Bone marrow (tissue), 2 donors: Measurements from ENCODE around the gene SFRP2.

Experiments used
- DNase-seq, 2 donors: peaks; one replicate each; lab custom pipeline; 2025; lab: John Stamatoyannopoulos, UW

SFRP2 gene

GRCh38 chr4:153794006-153794405, 5.1 kb upstream of the SFRP2 start:
- DNase-seq, result no peak

GRCh38 chr4:153792618-153793247, 3.9 kb upstream of the SFRP2 start:
- no peak for DNase-seq

DNA sequence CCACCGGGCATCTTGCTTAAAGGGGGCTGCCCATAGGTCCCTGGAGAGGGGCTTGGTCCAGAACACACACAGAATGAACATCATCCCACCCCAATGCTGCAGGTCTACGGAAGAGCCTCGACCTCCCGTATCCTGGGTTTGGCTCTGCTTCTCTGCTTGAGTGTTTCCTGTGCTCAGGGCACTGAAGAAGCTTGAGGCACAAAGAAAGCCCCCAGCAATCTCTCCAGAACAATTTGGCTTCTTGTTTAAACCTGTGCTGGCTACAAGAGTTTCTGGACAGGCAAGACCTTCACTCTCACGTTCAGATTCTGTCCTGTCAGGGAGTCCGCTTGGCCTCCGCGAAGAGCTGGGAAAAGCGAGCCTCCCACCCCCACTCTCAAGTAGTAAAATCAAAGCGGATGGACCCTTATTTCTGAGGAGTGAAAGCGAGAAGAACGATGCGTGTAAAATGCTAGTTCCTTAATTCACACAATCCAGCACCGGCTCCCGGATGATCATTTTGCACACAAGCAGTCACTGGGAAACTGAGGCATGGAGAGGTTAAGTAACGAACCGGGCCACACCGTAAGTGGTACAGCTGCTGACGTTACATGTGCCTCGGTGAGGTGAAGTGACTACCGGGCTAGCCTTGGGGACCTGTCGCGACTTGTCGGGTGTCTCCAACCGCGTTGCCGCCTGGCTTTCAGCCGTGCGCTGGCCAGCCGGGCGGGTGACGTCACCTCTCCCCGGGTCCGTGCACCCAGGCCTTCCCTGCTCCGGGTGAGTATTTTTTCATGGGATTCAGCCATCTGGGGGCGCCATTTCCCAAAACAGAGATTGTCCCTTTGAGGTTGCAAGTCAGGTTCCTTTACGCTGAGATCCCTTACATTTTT, 3.1 kb upstream of the SFRP2 start:
- DNase-seq, result peak in 1 of 2 donors; percentile 41

- DNase-seq, result peak in 1 of 2 donors; percentile 11
Measured at GRCh38 chr4:153790962-153791551, 2.2 kb upstream of the SFRP2 start.

GRCh38 chr4:153790500-153790865, 1.6 kb upstream of the SFRP2 start:
- no peak for DNase-seq

DNA sequence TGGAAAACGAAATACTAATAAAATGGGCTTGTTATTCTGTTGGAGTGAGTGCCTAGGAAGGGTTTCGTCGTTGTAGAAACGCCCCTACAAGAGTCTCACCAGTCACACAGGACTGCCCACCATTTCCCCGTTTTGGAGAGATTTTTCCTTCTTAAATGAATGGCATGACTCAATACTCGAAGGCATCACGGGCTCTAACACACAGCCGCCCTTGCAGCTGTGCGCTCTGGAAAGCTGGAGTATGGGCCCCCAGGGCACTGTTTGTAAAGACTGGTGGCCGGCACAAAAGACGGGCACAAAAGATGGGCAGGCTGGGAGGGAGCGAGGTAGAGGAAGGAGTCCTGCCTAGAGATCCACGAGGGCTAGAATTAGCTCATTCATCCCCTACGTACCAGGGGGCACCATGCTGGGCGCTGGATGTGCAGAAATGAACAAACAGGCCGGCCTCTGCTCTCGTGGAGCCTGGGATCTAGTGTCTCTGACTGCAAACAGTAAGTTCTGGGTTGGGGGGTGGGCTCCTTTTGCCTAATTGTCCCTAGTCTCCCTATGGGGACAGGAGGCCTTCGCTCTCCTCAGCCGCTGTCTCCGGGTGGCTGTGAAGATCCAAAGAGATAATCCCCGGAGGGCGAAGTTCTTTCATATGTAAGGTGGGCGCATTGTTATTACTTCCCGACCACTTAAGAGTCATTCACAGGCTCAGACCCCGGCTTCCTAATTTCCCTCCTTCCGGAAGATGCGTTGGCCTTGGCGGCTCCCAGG, 1.0 kb upstream of the SFRP2 start:
- DNase-seq, result peak in 1 of 2 donors; percentile 8

DNA sequence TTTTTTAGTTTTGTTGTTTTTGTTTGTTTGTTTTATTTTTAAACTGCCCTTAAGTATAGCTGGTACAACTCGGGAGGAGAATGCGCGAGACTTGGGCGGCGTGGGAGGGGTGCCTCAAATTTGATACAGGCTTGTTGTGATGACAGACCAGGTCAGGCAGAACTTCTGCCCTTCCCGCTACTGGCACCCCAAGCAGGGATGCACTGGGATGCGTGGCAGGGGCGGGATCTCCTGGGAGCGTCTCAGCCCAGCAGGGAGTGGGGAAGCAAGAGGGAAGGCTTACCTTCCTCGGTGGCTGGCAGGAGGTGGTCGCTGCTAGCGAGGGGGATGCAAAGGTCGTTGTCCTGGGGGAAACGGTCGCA, 851 bp downstream of the SFRP2 start:
- DNase-seq, result no peak

DNA sequence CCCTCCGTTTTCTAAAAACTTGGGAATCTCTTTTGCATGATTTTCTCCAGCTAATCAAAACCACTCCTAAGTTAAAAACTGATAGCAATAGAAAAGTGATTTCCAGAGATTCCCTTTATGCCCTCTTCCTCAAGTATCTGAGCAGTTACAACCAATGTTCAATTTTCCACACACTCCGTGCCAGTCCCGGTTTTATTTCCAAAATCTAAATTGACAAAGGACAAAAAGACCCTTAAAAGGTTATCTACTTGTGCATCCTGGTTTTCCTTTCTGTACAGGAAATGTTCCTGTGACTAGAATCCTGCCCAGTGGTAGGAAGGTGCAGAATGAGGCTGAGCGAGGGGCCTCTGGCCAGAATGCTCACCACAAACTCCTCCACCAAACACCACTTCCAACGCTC, 1.3 kb downstream of the SFRP2 start:
- no peak for DNase-seq

- no peak for DNase-seq
Measured at GRCh38 chr4:153787061-153787560, 1.8 kb downstream of the SFRP2 start.

- no peak for DNase-seq
Measured at GRCh38 chr4:153785910-153786721, 2.8 kb downstream of the SFRP2 start.

DNA sequence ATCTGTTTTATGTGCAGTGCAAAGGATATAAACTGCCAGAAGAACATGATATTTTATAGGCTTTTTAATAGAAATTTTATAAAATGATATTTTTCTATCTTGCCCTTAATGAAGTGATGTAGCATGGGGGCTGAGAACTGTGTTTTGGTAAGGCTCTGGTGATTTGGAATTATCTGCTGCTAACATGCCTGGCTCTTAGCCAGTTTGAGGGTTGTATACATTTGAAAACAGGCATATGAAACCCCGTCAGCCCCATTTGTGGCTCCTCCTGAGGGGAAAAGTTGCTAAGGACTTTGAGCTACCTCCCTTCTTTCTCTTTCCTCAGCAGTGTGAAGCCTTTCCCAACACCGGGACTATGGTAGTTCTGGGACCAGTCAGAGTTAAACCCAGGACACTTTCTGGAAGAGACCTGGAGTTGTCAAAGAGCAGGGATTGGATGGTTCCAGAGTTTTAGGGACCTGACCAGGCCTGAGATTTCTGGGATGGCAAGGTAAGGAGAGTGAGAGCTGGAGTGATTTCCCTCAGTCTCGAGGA, 4.7 kb downstream of the SFRP2 start:
- DNase-seq, result no peak

DNA sequence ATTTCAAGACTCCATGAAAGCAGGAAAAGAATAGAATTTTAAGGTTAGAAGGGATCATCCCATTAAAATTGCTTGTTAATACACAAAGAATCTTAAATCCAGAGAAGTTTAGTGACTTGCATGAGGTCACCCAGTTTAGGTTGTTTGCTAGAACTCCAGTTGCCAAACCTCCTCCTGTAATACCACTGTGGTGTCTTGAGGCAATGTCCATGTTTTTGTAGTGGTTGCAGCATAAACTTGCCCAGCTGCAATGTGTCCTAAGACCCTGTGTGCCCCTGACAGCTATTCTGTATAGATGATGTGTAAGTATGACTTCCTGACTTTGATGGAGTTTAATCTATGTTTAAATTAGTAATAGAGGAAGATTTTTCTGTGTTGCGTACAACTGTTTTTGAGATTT, 6.3 kb downstream of the SFRP2 start:
- no peak for DNase-seq

- DNase-seq, result no peak
Measured at GRCh38 chr4:153781717-153782416, 7.0 kb downstream of the SFRP2 start.

DNA sequence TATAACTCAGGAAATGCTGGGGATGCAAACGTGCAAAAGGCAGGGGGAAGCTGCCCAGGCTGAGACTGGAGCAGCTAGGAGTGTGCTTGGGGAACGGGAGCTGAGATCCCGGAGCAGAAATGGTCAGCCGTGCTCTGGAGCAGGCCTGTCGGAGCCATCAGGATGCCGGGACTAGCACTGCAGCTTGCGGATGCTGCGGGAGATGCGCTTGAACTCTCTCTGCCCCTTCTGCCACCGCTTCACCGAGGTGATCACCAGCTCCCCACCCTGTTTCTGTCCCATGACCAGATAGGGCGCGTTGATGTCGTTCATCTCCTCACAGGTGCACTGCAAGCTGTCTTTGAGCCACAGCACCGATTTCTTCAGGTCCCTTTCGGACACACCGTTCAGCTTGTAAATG, 7.6 kb downstream of the SFRP2 start:
- no peak for DNase-seq

DNA sequence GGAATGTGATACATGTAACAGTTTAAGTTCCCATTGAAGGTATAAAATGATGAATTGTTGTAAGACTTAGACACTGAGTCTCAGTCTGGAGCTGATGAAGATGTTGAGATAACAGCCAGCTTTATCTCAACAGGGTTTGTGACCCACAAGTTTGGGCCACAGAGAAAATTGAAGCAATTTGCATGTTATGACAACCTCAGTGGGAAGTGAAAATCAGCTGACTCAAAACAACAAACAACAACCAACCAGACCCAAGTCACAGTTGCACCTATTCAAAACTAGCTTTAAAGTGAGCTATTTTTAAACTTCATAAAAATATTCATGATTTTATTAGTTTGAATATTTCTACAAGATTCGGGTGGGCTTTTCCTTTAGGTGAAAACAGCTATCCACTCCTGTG, 8.0 kb downstream of the SFRP2 start:
- DNase-seq, result no peak

DNA sequence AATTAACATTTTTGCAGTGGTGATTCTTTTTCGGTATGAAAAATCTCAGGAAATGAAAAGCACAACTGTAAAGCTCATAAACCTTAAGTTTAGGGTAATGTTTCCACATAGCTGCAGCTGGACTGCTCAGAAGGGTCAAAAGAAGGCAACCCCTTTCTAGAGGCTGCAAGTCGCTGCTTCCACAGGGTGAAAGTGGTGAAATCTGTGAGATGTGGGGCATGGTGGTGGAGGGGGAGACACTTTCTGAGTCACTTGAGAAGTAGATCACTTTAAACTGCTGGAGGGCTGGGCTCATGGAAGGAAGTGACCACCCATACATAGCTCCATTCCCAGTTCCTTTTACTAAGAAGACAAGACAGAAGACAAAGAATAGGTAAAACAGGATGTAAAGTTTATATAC, 8.7 kb downstream of the SFRP2 start:
- DNase-seq, result no peak

GRCh38 chr4:153778383-153778782, 10.5 kb downstream of the SFRP2 start:
- DNase-seq, result no peak

- no peak for DNase-seq
Measured at GRCh38 chr4:153777421-153777820, 11.5 kb downstream of the SFRP2 start.

DNA sequence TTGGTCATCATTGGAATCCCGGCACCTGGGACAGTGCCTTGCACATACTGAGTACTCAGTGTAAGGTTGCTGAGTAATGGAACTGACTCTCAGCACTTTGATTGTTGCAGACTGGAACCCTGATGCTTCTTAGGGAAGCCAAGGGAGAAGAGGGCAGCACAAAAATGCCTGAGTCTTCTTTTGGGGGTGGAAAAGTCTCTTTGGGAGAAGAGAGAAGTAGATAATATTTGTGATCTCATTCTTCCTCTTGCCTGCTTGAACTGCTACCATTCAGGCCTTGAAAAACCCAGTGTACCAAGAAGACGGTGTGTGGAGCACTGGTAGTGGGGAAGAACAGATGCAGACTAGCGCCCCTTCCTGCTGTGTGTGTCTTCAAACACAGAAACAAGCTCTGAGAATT, 12.3 kb downstream of the SFRP2 start:
- no peak for DNase-seq

GRCh38 chr4:153773236-153773690, 15.6 kb downstream of the SFRP2 start:
- no peak for DNase-seq

DNA sequence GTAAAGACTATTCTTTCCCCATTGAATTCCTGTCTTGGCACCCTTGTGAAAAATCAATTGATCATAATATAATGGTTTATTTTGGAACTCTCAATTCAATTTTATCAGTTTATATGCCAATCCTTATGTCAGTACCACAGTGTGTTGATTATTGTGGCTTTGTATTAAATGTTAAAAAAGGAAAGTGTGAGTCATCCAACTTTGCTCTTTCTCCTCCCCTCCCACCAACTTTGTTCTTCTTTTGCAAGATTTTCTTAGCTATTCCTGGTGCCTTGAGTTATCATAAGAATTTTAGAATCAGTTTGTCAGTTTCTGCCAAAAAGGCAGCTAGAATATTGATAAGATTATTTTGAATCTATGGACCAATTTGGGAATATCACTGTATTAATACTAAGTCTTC, 17.8 kb downstream of the SFRP2 start:
- DNase-seq, result no peak
